ENCODE data around the gene NUDT12.

Gene NUDT12

DNA sequence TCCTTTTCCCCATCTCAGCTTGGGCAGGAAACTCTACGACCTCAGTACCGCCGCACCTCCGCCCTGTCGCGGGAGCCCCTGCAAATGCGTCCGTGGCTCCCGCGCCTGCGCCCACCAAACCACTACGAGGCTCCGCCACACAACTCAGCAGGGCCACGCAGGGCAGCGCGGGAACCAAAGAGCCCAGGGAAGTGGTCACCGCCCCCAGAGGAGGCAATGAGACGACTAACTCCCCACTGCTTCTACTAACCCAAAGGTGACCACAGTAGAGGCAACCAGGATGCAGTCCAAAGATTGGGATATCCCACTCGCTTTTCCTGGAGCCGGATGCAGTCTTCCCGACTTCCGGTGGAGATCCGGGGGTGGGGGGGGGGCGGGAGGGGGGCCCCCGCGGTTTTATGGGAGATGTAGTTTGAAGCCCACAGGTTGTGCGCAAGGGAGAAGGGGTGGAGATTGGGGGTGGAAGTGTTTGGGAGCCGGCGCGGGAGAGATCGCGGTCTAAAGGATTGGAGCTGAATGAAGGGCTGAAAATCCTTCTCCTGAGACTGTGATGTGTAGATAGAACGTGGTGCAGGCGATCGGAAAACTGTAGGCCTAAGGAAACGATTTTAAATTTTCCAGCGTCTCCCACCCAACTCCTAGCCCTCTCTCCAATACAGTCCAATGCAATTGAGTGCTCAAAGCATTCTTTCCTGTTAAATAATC is at the start of gene NUDT12:
NUDT12 (minus strand) TSS at position 337 of the 705 bp plus-strand sequence. CDS start 2,541 bp downstream, outside the sequence.
- H3K4me3 ChIP-seq (ENCODE audit: low read depth, low read length): no peak within 1 kb of the TSS
- TF ChIP-seq, protein P1, sequence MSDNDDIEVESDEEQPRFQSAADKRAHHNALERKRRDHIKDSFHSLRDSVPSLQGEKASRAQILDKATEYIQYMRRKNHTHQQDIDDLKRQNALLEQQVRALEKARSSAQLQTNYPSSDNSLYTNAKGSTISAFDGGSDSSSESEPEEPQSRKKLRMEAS (IDR thresholded peaks at IDR 0.05; ENCODE audit: low read depth, low read length): no peak
- TF ChIP-seq MYC (IDR thresholded peaks at IDR 0.05; ENCODE audit: low read depth, low read length) (no peak), POLR2A (IDR thresholded peaks at IDR 0.05; ENCODE audit: extremely low read depth, insufficient read length) (no peak)
- TF ChIP-seq, protein P2, sequence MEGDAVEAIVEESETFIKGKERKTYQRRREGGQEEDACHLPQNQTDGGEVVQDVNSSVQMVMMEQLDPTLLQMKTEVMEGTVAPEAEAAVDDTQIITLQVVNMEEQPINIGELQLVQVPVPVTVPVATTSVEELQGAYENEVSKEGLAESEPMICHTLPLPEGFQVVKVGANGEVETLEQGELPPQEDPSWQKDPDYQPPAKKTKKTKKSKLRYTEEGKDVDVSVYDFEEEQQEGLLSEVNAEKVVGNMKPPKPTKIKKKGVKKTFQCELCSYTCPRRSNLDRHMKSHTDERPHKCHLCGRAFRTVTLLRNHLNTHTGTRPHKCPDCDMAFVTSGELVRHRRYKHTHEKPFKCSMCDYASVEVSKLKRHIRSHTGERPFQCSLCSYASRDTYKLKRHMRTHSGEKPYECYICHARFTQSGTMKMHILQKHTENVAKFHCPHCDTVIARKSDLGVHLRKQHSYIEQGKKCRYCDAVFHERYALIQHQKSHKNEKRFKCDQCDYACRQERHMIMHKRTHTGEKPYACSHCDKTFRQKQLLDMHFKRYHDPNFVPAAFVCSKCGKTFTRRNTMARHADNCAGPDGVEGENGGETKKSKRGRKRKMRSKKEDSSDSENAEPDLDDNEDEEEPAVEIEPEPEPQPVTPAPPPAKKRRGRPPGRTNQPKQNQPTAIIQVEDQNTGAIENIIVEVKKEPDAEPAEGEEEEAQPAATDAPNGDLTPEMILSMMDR (IDR thresholded peaks at IDR 0.05; ENCODE audit: low read depth, low read length): no peak
- peak; percentile 10 for DNase-seq (ENCODE audit: low read depth)

DNA sequence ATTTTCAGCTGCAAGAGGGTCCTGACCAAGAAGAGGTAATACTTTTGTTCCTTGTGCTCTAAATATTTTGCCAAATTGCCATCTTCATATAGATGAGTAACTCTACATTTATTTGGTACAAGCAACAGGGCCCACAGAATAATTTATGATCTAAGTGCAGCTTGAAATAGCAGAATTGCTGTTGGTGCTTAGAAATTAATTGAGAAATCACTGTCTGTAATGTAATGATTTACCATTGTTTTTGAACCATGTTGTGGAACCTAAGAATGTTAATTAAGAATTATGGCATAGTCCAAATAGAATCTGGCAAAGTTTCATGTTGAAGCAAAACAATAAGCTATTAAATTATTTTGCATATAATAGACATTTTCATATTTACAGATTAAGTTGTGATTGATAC is 44.8 kb upstream of the NUDT12 start:
- no peak for DNase-seq (ENCODE audit: low read depth)
- TF ChIP-seq, protein P1 (IDR thresholded peaks at IDR 0.05; ENCODE audit: low read depth, low read length): no peak
- TF ChIP-seq, protein P2 (IDR thresholded peaks at IDR 0.05; ENCODE audit: low read depth, low read length): no peak
- TF ChIP-seq MYC (IDR thresholded peaks at IDR 0.05; ENCODE audit: low read depth, low read length) (no peak), POLR2A (IDR thresholded peaks at IDR 0.05; ENCODE audit: extremely low read depth, insufficient read length) (no peak)

DNA sequence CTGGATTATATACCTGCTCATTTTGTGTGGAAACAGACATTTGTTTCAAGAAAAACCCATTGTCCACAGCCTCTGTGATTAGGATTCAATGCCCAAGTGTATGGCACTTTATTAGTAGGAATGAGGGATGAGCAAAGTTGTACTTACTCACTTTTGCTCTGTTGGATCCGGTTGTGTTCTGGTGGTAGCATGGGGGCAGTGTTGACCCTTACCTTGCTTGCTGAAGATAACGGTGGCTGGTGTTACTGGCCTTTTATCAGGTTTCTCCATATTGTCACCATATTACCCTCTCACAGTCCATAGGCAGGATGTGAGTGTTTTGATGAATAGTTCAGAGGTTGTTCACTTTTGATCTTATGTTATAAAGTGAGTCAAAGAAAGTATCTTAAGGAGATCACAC is 42.7 kb upstream of the NUDT12 start:
- TF ChIP-seq, protein P2 (IDR thresholded peaks at IDR 0.05; ENCODE audit: low read depth, low read length): no peak
- TF ChIP-seq, protein P1 (IDR thresholded peaks at IDR 0.05; ENCODE audit: low read depth, low read length): no peak
- TF ChIP-seq MYC (IDR thresholded peaks at IDR 0.05; ENCODE audit: low read depth, low read length) (no peak), POLR2A (IDR thresholded peaks at IDR 0.05; ENCODE audit: extremely low read depth, insufficient read length) (no peak)
- H3K4me3 ChIP-seq (ENCODE audit: low read depth, low read length): no peak overlapping the region
- no peak for DNase-seq (ENCODE audit: low read depth)

More for the DNA sequence above, 44.8 kb upstream of the NUDT12 start:
- no peak overlapping the region for H3K4me3 ChIP-seq (ENCODE audit: low read depth, low read length)

DNA sequence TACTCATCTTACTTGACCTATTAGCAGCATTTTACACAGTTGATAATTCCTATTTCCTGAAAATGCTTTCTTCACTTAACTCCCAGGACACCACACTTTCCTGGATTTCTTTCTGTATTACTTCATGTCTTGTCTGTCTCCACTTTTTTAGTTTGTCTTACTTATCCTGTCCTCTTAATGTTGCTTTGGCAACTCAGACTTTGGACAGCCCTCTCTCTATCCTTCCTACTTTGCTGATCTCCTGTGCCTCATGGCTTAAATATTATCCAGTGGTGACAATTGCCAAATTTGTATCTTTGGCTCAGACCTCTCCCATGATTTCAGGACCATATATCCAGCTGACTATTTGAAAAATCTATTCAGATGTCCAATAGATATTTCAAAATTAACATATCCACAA is 39.8 kb upstream of the NUDT12 start:
- H3K4me3 ChIP-seq (ENCODE audit: low read depth, low read length): no peak overlapping the region
- TF ChIP-seq MYC (IDR thresholded peaks at IDR 0.05; ENCODE audit: low read depth, low read length) (no peak), POLR2A (IDR thresholded peaks at IDR 0.05; ENCODE audit: extremely low read depth, insufficient read length) (no peak)
- TF ChIP-seq, protein P2 (IDR thresholded peaks at IDR 0.05; ENCODE audit: low read depth, low read length): no peak
- TF ChIP-seq, protein P1 (IDR thresholded peaks at IDR 0.05; ENCODE audit: low read depth, low read length): no peak
- no peak for DNase-seq (ENCODE audit: low read depth)

DNA sequence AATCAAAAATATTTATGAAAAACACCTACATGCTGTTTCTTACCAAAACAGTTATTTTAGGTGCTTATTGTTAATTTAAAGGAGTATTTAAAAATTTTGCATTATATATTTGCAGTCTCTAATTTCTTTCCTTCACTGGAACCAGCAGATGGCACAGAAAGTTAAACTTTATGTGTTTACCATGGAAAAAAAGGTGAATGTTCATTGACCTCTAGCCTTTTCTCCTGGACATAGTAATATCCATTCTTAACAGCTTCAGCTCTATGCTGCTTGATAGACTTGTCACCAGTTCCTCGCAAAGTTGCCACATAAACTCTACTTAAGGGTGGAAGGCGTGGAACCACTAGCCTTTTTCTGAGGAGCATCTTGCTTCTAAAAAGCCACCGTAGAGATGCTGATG is 38.7 kb upstream of the NUDT12 start:
- no peak for TF ChIP-seq MYC (IDR thresholded peaks at IDR 0.05; ENCODE audit: low read depth, low read length)
- TF ChIP-seq, protein P1 (IDR thresholded peaks at IDR 0.05; ENCODE audit: low read depth, low read length): no peak
- TF ChIP-seq, protein P2 (IDR thresholded peaks at IDR 0.05; ENCODE audit: low read depth, low read length): no peak
- no peak for TF ChIP-seq POLR2A (IDR thresholded peaks at IDR 0.05; ENCODE audit: extremely low read depth, insufficient read length)

More for the DNA sequence above, 38.7 kb upstream of the NUDT12 start:
- no peak overlapping the region for H3K4me3 ChIP-seq (ENCODE audit: low read depth, low read length)
- DNase-seq (ENCODE audit: low read depth): no peak
